Common myeloid progenitor, CD34-positive (primary cell): ENCODE measurements around the gene CATSPERZ.

Experiments used
- CTCF ChIA-PET: fragments of 350-600 bp; sonication (Branson Sonifier 250); formaldehyde crosslinking; loops from one replicate; lab custom pipeline; 2021; ENCODE audit warnings: antibody characterized with exemption; lab: Charles Lee
- POLR2A ChIA-PET: fragments of 350-600 bp; sonication (Branson Sonifier 250); formaldehyde crosslinking; loops from one replicate; lab custom pipeline; 2021; ENCODE audit warnings: antibody characterized with exemption; lab: Charles Lee
- DNase-seq, 3 donors: peaks; one replicate each; pipeline versions ENCODE4 v3.0.0 to v3.0.0-alpha.2; 2013
- H3K27ac ChIP-seq, 2 experiments: 1 replicate in 1 of 2; 2 replicates in 1 of 2; pipeline ENCODE4 v1.7.0; 2013; ENCODE audit warnings: inconsistent platforms in 2 of 2, low read length in 2 of 2, mild to moderate bottlenecking in 2 of 2, low read depth in 1 of 2, moderate library complexity in 1 of 2; ENCODE audit not compliant: severe bottlenecking in 2 of 2, insufficient read depth in 1 of 2, poor library complexity in 1 of 2
- H3K27me3 ChIP-seq, 5 experiments: replicated peaks in 2 of 5; 1 replicate in 3 of 5; 2 replicates in 2 of 5; pipeline versions ENCODE4 v1.6.1 to v1.7.0; 2013; ENCODE audit warnings: low read length in 4 of 5, mild to moderate bottlenecking in 2 of 5, moderate library complexity in 2 of 5, inconsistent platforms in 1 of 5; ENCODE audit not compliant: insufficient read depth in 5 of 5, control insufficient read depth in 4 of 5
- H3K36me3 ChIP-seq, 4 experiments: 1 replicate in 2 of 4; 2 replicates in 2 of 4; pipeline versions ENCODE4 v1.6.1 to v1.7.0; 2013; ENCODE audit warnings: low read length in 3 of 4, control low read depth in 1 of 4, mild to moderate bottlenecking in 1 of 4; ENCODE audit not compliant: control insufficient read depth in 4 of 4, insufficient read depth in 4 of 4
- H3K4me1 ChIP-seq, 4 experiments: 1 replicate in 3 of 4; 2 replicates in 1 of 4; pipeline versions ENCODE4 v1.6.1 to v1.7.1; 2013; ENCODE audit warnings: low read length in 3 of 4, mild to moderate bottlenecking in 3 of 4, control low read depth in 1 of 4, inconsistent platforms in 1 of 4, moderate library complexity in 1 of 4; ENCODE audit not compliant: control insufficient read depth in 4 of 4, insufficient read depth in 4 of 4; ENCODE audit errors: control extremely low read depth in 1 of 4
- H3K4me3 ChIP-seq, 7 experiments: 1 replicate in 4 of 7; 2 replicates in 3 of 7; pipeline versions ENCODE4 v1.5.1 to v1.7.0; 2013; ENCODE audit warnings: mild to moderate bottlenecking in 7 of 7, low read length in 6 of 7, moderate library complexity in 6 of 7, inconsistent platforms in 2 of 7, low read depth in 2 of 7, control low read depth in 1 of 7; ENCODE audit not compliant: insufficient read depth in 4 of 7, control insufficient read depth in 1 of 7; ENCODE audit errors: extremely low read depth in 1 of 7
- H3K9me3 ChIP-seq, 5 experiments: 1 replicate in 4 of 5; 2 replicates in 1 of 5; pipeline versions ENCODE4 v1.6.1 to v1.7.1; 2013; ENCODE audit warnings: low read length in 4 of 5, mild to moderate bottlenecking in 2 of 5, inconsistent platforms in 1 of 5, low read depth in 1 of 5, moderate library complexity in 1 of 5; ENCODE audit not compliant: control insufficient read depth in 4 of 5, insufficient read depth in 2 of 5; ENCODE audit errors: control extremely low read depth in 1 of 5
- WGBS: methylation state at CpG from one replicate; pipeline ENCODE4 v1.1.5; 2013; ENCODE audit not compliant: insufficient coverage; 5-methylcytosine and 5-hydroxymethylcytosine counted together

Gene CATSPERZ

DNA sequence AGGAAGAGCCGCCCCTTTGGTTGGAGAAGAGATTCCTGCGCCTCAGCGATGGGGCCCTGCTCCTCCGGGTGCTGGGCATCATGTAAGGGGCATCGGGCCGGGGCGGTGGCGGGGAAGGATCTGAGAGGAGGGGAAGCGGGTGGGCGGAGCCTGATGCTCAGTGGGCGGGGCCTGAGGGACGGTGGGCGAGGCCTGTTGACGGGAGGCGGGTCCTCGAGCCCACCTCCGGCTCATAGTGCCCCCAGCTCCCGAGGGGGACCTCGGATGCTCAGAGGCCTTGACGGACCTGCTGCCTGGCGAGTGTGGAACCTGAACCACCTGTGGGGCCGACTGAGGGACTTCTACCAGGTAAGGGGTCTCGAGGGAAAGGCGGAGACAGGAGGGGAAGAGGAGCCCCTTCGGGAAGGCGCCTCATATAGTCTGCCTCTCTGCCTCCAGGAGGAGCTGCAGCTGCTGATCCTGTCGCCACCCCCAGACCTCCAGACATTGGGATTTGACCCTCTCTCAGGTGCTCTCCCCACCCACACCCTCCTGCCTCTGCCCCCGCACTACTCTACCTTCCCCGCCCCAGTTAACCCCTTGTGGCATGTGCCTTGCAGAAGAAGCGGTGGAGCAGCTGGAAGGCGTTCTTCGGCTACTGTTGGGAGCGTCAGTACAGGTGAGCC, 40.6 kb downstream of the CATSPERZ start:
- peak in 2 of 3 donors; percentile 65 to 73 for DNase-seq

DNA sequence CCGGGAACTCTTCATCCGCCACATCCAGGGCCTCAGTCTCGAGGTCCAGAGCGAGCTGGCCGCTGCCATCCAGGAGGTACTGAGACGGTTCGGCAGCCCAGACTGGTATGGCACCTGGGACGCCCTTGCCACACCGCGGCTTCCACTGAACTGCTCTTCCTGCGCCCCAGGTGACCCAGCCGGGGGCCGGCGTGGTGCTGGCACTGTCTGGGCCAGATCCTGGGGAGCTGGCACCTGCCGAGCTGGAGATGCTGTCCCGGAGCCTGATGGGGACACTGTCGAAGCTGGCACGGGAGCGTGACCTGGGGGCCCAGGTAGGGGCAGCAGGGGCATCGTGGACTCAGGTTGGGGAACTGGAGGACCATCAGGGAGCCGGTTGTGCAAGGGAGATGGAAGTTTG, 41.3 kb downstream of the CATSPERZ start:
- CTCF ChIA-PET = interaction anchor here (0.8 to 10.9 kb wide), 11 partner anchors 9 to 137 kb away, joined by 3 to 154 read pairs (median 3); partner anchors contain the start of genes ESRRA, PLCB3, PRDX5 and RPS6KA4
- DNase-seq = no peak
- no peak overlapping the region for H3K27ac ChIP-seq

More for the DNA sequence above, 40.6 kb downstream of the CATSPERZ start:
- Histone ChIP-seq H3K36me3 (peaks cover 0 to 11% (median 4%) of the 10 kb centered on the region in 4 experiments), H3K9me3 (no peaks in the 10 kb centered on the region), H3K4me1 (peaks cover 5 to 51% (median 34%) of the 10 kb centered on the region in 4 experiments), H3K4me3 (peak overlapping the region; percentile 32 to 74 (median 57)), H3K27ac (peak overlapping the region in 1 of 2 experiments; percentile 79), H3K27me3 (no peaks in the 10 kb centered on the region)
- ChIA-PET POLR2A (interaction anchor here (1.6 to 2.0 kb wide), 2 partner anchors 23 to 37 kb away, joined by 5 to 10 read pairs; partner anchors contain the start of genes PRDX5 and TRMT112), CTCF (interaction anchor here (0.8 to 10.9 kb wide), 9 partner anchors 9 to 136 kb away, joined by 3 to 154 read pairs (median 3); partner anchors contain the start of genes ESRRA, PLCB3, PRDX5 and RPS6KA4)
- 20% methylated on average over 24 of the region's 33 CpGs for WGBS

DNA sequence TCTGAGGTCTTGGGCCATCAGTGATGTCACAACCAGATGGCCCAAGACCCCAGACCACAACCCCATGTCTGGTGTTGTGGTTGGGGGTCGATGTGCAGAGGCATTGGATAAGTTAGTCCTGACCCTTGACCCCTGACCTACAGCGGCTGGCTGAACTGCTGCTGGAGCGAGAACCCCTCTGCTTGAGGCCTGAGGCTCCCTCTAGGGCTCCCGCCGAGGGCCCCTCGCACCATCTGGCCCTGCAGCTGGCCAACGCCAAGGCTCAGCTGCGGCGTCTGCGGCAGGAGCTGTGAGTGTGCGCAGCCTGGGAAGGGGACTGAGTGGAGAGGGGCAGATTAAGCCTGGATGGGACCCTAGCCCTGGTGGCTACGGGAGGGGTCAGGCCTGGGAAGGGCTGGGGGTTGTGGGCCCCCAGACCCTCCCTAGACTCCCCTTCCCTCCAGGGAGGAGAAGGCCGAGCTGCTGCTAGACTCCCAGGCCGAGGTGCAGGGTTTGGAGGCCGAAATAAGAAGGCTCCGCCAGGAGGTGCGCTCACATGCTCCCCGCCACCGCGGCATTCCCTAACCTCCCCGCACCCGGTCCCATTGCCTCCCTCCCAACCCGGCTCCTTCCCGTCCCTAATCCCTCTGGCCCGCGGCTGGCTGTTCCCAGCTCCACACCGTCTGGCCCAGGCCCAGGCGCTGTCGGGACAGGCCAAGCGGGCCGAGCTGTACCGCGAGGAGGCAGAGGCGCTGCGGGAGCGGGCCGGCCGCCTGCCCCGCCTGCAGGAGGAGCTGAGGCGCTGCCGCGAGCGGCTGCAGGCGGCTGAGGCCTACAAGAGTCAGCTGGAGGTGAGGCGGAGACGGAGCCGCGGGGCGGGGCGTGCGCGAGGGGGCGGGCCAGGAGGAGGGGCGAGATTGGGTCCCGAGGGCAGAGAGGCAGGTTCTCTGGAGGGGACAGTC, 42.0 kb downstream of the CATSPERZ start:
- POLR2A ChIA-PET = interaction anchor here (0.6 to 1.0 kb wide), 3 partner anchors 13 to 401 kb away, joined by 3 to 4 read pairs (median 3); partner anchors contain the start of gene PRDX5
- 26% methylated on average over 43 of the region's 55 CpGs for WGBS
- Histone ChIP-seq H3K9me3 (no peaks in the 10 kb centered on the region), H3K4me1 (peaks cover 5 to 44% (median 35%) of the 10 kb centered on the region in 4 experiments), H3K27ac (peak overlapping the region in 1 of 2 experiments; percentile 58), H3K36me3 (peaks cover 0 to 11% (median 4%) of the 10 kb centered on the region in 4 experiments), H3K27me3 (no peaks in the 10 kb centered on the region), H3K4me3 (peak overlapping the region in 3 of 7 experiments; percentile 4 to 62 (median 45))
- CTCF ChIA-PET = interaction anchor here (0.9 to 10.9 kb wide), 9 partner anchors 10 to 382 kb away, joined by 3 to 154 read pairs (median 4); partner anchors contain the start of genes PLCB3, PRDX5, RPS6KA4 and TRMT112
- DNase-seq = peak; percentile 88 to 93 (median 92)

More for the DNA sequence above, 41.3 kb downstream of the CATSPERZ start:
- H3K9me3 ChIP-seq = no peaks in the 10 kb centered on the region
- H3K4me3 ChIP-seq = peak overlapping the region in 3 of 7 experiments; percentile 57 to 74 (median 62)
- no peaks in the 10 kb centered on the region for H3K27me3 ChIP-seq
- 96% methylated on average over 21 of the region's 21 CpGs for WGBS
- H3K36me3 ChIP-seq = peaks cover 0 to 11% (median 4%) of the 10 kb centered on the region in 4 experiments
- H3K4me1 ChIP-seq = peaks cover 5 to 48% (median 34%) of the 10 kb centered on the region in 4 experiments
- POLR2A ChIA-PET = interaction anchor here (1.6 to 2.0 kb wide), 2 partner anchors 24 to 37 kb away, joined by 5 to 10 read pairs; partner anchors contain the start of genes PRDX5 and TRMT112

DNA sequence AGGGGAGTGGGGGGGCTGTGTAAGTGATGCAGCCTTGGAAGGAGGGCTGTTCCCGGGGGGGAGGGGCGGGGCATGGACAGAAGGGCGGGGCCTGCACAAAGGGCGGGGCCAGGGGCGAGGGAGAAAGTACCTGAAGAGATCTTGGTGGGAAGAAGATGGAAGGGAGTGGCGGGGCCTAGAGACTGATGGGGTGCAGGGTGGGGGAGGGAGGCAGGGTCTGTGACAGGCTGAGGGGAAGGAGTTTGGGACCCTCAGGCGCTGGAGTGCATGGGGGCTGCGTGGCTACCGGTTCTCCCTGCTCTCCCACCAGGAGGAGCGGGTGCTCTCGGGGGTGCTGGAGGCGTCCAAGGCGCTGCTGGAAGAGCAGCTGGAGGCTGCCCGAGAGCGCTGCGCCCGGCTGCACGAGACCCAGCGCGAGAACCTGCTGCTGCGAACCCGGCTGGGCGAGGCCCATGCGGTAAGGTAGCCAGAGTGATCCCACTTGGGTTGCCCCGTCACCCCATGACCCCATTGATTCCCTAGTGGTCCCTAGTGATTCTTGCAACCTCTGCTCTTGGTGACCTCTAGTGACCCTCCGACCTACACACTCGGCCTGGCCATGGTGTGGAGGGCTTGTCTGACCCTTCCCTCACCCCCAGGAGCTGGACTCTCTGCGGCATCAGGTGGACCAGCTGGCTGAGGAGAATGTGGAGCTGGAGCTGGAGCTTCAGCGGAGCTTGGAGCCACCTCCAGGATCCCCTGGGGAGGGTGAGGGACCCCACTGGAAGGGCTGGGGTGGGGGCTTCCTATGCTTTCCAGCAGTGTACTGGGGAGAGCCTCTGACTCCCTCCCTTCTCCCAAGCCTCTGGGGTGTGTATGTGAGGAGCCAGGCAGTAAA, 42.9 kb downstream of the CATSPERZ start:
- ChIA-PET CTCF (interaction anchor here (0.9 to 10.9 kb wide), 9 partner anchors 8 to 381 kb away, joined by 3 to 154 read pairs (median 4); partner anchors contain the start of genes PRDX5, RPS6KA4 and TRMT112), POLR2A (interaction anchor here (0.9 to 1.0 kb wide), 2 partner anchors 12 to 25 kb away, joined by 3 to 4 read pairs; partner anchors contain the start of gene PRDX5)
- 94% methylated on average over 23 of the region's 29 CpGs for WGBS
- no peak overlapping the region for H3K4me3 ChIP-seq
- H3K27me3 ChIP-seq = no peaks in the 10 kb centered on the region
- DNase-seq = no peak
- H3K4me1 ChIP-seq = peaks cover 5 to 48% (median 36%) of the 10 kb centered on the region in 4 experiments
- no peak overlapping the region for H3K27ac ChIP-seq
- H3K9me3 ChIP-seq = no peaks in the 10 kb centered on the region
- H3K36me3 ChIP-seq = peaks cover 0 to 11% (median 4%) of the 10 kb centered on the region in 4 experiments

DNA sequence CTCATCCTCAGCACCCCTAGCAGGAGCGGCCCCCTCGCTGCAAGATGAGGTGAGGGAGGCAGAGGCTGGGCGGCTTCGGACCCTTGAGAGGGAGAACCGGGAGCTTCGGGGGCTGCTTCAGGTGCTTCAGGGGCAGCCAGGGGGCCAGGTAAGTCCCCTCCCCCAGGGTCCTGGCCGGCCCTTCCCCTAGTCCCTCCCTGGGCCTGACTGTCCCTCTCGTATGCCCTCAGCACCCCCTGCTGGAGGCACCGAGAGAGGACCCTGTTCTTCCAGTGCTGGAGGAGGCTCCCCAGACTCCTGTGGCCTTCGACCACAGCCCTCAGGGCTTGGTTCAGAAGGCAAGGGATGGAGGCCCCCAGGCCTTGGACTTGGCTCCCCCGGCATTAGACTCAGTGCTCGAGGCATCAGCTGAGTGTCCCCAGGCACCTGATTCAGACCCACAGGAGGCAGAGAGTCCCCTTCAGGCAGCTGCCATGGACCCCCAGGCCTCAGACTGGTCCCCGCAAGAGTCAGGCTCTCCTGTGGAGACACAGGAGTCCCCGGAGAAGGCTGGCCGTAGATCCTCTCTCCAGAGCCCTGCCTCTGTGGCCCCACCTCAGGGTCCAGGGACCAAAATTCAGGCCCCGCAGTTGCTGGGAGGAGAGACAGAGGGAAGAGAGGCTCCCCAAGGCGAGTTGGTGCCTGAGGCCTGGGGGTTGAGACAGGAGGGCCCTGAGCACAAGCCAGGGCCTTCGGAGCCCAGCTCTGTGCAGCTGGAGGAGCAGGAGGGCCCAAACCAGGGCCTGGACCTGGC, 43.8 kb downstream of the CATSPERZ start:
- CTCF ChIA-PET = interaction anchor here (1.6 to 10.9 kb wide), 5 partner anchors 8 to 27 kb away, joined by 4 to 154 read pairs (median 15); partner anchors contain the start of genes PRDX5, RPS6KA4 and TRMT112
- no peaks in the 10 kb centered on the region for H3K27me3 ChIP-seq
- H3K27ac ChIP-seq = no peak overlapping the region
- H3K9me3 ChIP-seq = no peaks in the 10 kb centered on the region
- POLR2A ChIA-PET = no interaction called here
- WGBS = 91% methylated on average over 15 of the region's 18 CpGs
- H3K4me1 ChIP-seq = peaks cover 4 to 48% (median 36%) of the 10 kb centered on the region in 4 experiments
- DNase-seq = no peak
- no peak overlapping the region for H3K4me3 ChIP-seq
- peaks cover 0 to 11% (median 4%) of the 10 kb centered on the region in 4 experiments for H3K36me3 ChIP-seq
